ENCODE results near the gene GLRA3. TPM values are rescaled to one million over a fixed set of nuclear protein-coding genes. Genes with fewer than 3 reads are reported as not detected.

Gene GLRA3
- total RNA-seq, 3 donors from 2014 or later (not counting 1 experiment from before 2014, with no cell fraction given), result not detected

DNA sequence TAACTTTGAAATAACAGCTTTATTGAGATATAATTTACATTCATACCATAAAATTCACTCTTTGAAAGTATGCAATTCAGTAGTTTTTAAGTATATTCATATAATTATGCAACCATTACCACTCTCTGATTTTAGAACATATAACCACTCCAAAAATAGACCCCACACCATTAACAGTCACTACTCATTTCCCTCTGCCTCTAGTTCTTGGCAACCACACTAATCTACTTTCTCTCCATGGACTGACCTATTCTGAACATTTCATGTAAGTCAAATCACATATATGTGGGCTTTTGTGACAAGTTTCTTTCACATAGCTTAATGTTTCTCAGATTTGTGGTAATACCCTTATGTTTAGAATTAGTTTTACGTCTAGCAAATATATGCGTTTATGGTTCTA lies 19.5 kb upstream of the GLRA3 start:
- H3K4me1 Mint-ChIP-seq, result no peaks in the 10 kb centered on the region
- Histone ChIP-seq H3K27ac (ENCODE audit: low read length) (no peak overlapping the region), H3K36me3 (ENCODE audit: control insufficient read depth, insufficient read depth, low read length) (no peaks in the 10 kb centered on the region), H3K4me3 (ENCODE audit: low read length) (no peak overlapping the region), H3K4me1 (ENCODE audit: control insufficient read depth, insufficient read depth, low read length) (no peaks in the 10 kb centered on the region), H3K9me3 (ENCODE audit: control insufficient read depth, insufficient read depth, low read length) (no peaks in the 10 kb centered on the region), H3K27me3 (ENCODE audit: control insufficient read depth, insufficient read depth, low read length) (no peaks in the 10 kb centered on the region)
- peaks cover 11 to 13% of the 10 kb centered on the region in 2 donors for H3K9me3 Mint-ChIP-seq
- no peaks in the 10 kb centered on the region for H3K27me3 Mint-ChIP-seq (ENCODE audit: low read depth in 2 of 2)
- no peaks in the 10 kb centered on the region for H3K36me3 Mint-ChIP-seq
- ATAC-seq (no peak), DNase-seq (no peak)
- 100% methylated on average over 1 of the region's 2 CpGs for WGBS (ENCODE audit: insufficient coverage)
- TF ChIP-seq, protein P1, sequence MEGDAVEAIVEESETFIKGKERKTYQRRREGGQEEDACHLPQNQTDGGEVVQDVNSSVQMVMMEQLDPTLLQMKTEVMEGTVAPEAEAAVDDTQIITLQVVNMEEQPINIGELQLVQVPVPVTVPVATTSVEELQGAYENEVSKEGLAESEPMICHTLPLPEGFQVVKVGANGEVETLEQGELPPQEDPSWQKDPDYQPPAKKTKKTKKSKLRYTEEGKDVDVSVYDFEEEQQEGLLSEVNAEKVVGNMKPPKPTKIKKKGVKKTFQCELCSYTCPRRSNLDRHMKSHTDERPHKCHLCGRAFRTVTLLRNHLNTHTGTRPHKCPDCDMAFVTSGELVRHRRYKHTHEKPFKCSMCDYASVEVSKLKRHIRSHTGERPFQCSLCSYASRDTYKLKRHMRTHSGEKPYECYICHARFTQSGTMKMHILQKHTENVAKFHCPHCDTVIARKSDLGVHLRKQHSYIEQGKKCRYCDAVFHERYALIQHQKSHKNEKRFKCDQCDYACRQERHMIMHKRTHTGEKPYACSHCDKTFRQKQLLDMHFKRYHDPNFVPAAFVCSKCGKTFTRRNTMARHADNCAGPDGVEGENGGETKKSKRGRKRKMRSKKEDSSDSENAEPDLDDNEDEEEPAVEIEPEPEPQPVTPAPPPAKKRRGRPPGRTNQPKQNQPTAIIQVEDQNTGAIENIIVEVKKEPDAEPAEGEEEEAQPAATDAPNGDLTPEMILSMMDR (IDR thresholded peaks at IDR 0.05), result no peak
- no peak overlapping the region for H3K4me3 Mint-ChIP-seq
- H3K27ac Mint-ChIP-seq, result no peak overlapping the region
- intact Hi-C loops (cut with micrococcal nuclease), result no loop called here

DNA sequence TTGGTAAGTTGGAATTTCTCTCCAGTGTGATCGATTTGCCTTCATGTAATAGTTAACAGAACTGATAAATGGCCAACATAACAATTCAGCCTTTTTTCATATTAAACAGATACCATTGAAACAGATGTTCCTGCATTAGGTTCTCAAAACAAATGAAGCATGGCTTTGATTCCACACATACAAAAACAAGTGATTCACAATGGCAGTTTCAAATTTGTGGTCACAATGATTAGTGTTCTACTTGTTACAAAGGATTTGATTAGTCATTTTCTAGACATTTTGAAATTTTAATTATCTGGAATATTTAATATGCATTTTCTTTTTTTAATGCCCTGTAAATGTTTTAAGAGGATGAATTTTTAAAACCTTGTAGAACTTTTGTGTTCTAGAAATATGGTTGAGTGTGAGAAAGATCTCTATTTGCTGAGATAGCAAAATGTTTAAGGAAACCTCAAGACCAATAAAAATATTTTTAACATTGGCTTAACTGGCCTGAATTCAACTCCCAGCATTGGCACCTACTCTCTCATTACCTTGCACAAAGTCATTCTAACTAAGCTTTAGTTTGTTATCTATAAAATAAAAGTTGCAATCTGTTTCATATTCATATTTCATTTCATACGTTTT lies 18.9 kb upstream of the GLRA3 start:
- TF ChIP-seq, protein P1 (IDR thresholded peaks at IDR 0.05), result no peak
- Histone ChIP-seq H3K9me3 (ENCODE audit: control insufficient read depth, insufficient read depth, low read length) (no peaks in the 10 kb centered on the region), H3K4me1 (ENCODE audit: control insufficient read depth, insufficient read depth, low read length) (no peaks in the 10 kb centered on the region), H3K36me3 (ENCODE audit: control insufficient read depth, insufficient read depth, low read length) (no peaks in the 10 kb centered on the region), H3K4me3 (ENCODE audit: low read length) (no peak overlapping the region), H3K27ac (ENCODE audit: low read length) (no peak overlapping the region), H3K27me3 (ENCODE audit: control insufficient read depth, insufficient read depth, low read length) (no peaks in the 10 kb centered on the region)
- H3K27ac Mint-ChIP-seq, result no peak overlapping the region
- no CpG with 5 or more reads among the region's 2 CpGs for WGBS (ENCODE audit: insufficient coverage)
- H3K4me1 Mint-ChIP-seq, result no peaks in the 10 kb centered on the region
- intact Hi-C loops (cut with micrococcal nuclease), result no loop called here
- DNase-seq (no peak), ATAC-seq (no peak)
- no peaks in the 10 kb centered on the region for H3K36me3 Mint-ChIP-seq
- peaks cover 12 to 17% of the 10 kb centered on the region in 2 donors for H3K9me3 Mint-ChIP-seq
- H3K4me3 Mint-ChIP-seq, result no peak overlapping the region
- no peaks in the 10 kb centered on the region for H3K27me3 Mint-ChIP-seq (ENCODE audit: low read depth in 2 of 2)

DNA sequence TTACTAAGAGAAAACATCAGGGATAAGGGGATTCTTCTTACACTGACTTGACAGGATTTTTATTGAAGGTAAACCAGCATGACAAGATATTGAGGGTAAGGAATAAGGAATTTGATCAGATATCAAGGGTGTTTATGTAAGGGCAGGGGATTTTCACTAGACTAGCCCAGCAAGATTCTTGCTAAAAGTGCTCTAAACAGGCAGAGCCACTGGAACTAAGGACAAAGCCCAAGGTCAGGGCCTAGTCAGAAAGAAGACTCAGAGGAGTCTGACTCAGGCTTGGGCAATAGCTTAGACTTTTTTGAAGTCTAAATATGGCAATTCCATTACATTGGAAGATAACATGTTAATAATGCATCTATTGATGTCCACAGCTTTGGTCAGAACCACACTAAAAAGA lies 6.5 kb upstream of the GLRA3 start:
- H3K4me3 Mint-ChIP-seq, result no peak overlapping the region
- H3K36me3 ChIP-seq (ENCODE audit: control insufficient read depth, insufficient read depth, low read length), result no peaks in the 10 kb centered on the region
- H3K9me3 ChIP-seq (ENCODE audit: control insufficient read depth, insufficient read depth, low read length), result no peaks in the 10 kb centered on the region
- DNase-seq (no peak), ATAC-seq (no peak)
- no peaks in the 10 kb centered on the region for H3K4me1 Mint-ChIP-seq
- TF ChIP-seq, protein P1 (IDR thresholded peaks at IDR 0.05), result no peak
- no peaks in the 10 kb centered on the region for H3K27me3 Mint-ChIP-seq (ENCODE audit: low read depth in 2 of 2)
- intact Hi-C loops (cut with micrococcal nuclease), result no loop called here
- H3K4me1 ChIP-seq (ENCODE audit: control insufficient read depth, insufficient read depth, low read length), result no peaks in the 10 kb centered on the region
- no peaks in the 10 kb centered on the region for H3K36me3 Mint-ChIP-seq
- H3K9me3 Mint-ChIP-seq, result peaks cover 10 to 19% of the 10 kb centered on the region in 2 donors
- H3K27me3 ChIP-seq (ENCODE audit: control insufficient read depth, insufficient read depth, low read length), result no peaks in the 10 kb centered on the region
- no peak overlapping the region for H3K4me3 ChIP-seq (ENCODE audit: low read length)
- H3K27ac Mint-ChIP-seq, result no peak overlapping the region
- no peak overlapping the region for H3K27ac ChIP-seq (ENCODE audit: low read length)

DNA sequence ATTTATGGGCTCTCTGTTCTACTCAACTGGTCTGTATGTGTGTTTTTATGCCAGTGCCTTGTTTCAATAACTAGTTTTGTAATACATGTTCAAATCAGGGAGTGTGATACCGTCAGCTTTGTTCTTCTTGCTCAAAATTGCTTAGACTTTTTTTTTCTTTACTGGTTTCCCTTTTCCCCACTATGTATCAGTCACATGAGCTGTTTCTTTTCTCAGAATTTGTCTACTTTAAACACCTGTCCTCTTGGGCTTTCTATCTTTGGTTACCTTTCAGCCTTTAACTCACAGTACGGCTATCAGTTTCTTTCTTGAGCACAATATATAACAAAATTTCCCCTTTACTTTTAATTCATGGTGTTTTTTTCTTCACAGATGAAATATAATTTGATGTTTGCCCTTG lies 5.4 kb upstream of the GLRA3 start:
- peaks cover 8 to 15% of the 10 kb centered on the region in 2 donors for H3K9me3 Mint-ChIP-seq
- H3K4me1 ChIP-seq (ENCODE audit: control insufficient read depth, insufficient read depth, low read length), result no peaks in the 10 kb centered on the region
- DNase-seq (no peak), ATAC-seq (no peak)
- H3K27ac ChIP-seq (ENCODE audit: low read length), result no peak overlapping the region
- H3K36me3 Mint-ChIP-seq, result no peaks in the 10 kb centered on the region
- WGBS (ENCODE audit: insufficient coverage), result 91% methylated on average over 1 of the region's 2 CpGs
- H3K4me3 Mint-ChIP-seq, result no peak overlapping the region
- intact Hi-C loops (cut with micrococcal nuclease), result no loop called here
- no peaks in the 10 kb centered on the region for H3K27me3 Mint-ChIP-seq (ENCODE audit: low read depth in 2 of 2)
- no peaks in the 10 kb centered on the region for H3K36me3 ChIP-seq (ENCODE audit: control insufficient read depth, insufficient read depth, low read length)
- H3K27me3 ChIP-seq (ENCODE audit: control insufficient read depth, insufficient read depth, low read length), result no peaks in the 10 kb centered on the region
- no peak overlapping the region for H3K4me3 ChIP-seq (ENCODE audit: low read length)
- no peak overlapping the region for H3K27ac Mint-ChIP-seq
- TF ChIP-seq, protein P1 (IDR thresholded peaks at IDR 0.05), result no peak
- H3K9me3 ChIP-seq (ENCODE audit: control insufficient read depth, insufficient read depth, low read length), result no peaks in the 10 kb centered on the region
- no peaks in the 10 kb centered on the region for H3K4me1 Mint-ChIP-seq
